Gastroesophageal sphincter (tissue), 3 donors: ENCODE measurements around the gene HSD11B1.

Experiments
- POLR2A ChIP-seq, 2 donors: fragments of 450-650 bp; IDR thresholded peaks; one replicate each; pipeline ENCODE4 v1.6.1; 2017; ENCODE audit warnings: antibody characterized with exemption in 2 of 2, mild to moderate bottlenecking in 2 of 2, moderate library complexity in 1 of 2
- POLR2AphosphoS5 ChIP-seq: sonication (generic); formaldehyde crosslinking; IDR thresholded peaks from one replicate; pipeline ENCODE4 v1.6.1; 2017; ENCODE audit warnings: antibody characterized with exemption
- TF ChIP-seq, protein P1 (sequence below), 4 experiments: fragments of 200-600 bp in 2 of 4; fragments of 450-650 bp in 2 of 4; sonication (generic) in 1 of 4; IDR thresholded peaks; one replicate each; pipeline ENCODE4 v1.5.1; 2017 to 2019; ENCODE audit warnings: antibody characterized with exemption in 4 of 4, mild to moderate bottlenecking in 2 of 4, moderate library complexity in 2 of 4

DNA sequence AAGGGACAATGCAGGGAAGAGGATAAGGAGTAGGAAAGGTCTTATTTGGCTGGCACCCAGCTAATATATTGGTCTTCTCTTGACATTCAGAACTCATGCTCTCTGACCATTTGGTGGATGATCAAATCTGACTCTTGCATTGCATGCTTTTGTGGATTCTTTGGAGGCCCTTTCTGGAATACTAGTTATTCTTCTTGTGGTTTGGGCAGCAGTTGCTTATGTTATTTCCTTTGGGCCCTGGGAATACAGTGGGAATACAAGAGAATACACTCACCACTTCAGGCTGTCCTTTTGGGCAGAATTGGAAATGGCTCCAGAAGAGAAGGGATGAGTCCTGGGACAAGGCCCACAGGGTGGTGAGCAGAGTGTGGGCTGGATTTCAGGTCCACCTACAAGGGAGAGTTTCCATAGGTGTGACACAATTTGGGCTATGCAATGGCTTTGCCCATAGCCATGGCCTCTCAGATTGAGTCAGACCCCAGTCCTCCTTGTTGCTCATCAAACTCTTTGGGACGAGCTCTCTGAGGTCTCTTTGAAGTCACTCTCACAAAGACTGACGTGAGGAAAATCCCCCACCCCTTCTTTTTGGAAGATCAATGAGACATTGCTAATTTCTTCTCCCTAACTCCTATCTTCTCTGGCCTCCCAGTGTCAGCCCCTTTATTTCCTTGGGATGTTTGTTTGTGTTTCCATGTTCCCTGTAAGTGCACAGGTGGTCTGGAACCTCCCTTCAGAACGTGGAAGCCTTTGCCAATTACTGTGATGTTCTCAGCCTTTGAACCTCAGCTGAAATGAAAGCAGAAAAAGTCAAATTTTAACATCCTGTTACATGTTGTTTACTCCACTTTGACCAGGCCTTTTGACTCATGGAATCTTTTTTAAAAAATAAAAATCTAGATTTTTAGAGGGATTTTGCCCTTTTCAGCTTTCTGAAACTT lies 19.4 kb downstream of the HSD11B1 start:
- TF ChIP-seq, protein P1, sequence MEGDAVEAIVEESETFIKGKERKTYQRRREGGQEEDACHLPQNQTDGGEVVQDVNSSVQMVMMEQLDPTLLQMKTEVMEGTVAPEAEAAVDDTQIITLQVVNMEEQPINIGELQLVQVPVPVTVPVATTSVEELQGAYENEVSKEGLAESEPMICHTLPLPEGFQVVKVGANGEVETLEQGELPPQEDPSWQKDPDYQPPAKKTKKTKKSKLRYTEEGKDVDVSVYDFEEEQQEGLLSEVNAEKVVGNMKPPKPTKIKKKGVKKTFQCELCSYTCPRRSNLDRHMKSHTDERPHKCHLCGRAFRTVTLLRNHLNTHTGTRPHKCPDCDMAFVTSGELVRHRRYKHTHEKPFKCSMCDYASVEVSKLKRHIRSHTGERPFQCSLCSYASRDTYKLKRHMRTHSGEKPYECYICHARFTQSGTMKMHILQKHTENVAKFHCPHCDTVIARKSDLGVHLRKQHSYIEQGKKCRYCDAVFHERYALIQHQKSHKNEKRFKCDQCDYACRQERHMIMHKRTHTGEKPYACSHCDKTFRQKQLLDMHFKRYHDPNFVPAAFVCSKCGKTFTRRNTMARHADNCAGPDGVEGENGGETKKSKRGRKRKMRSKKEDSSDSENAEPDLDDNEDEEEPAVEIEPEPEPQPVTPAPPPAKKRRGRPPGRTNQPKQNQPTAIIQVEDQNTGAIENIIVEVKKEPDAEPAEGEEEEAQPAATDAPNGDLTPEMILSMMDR (IDR thresholded peaks at IDR 0.05): no peak
- TF ChIP-seq POLR2A (IDR thresholded peaks at IDR 0.05): no peak
- no peak for TF ChIP-seq POLR2AphosphoS5
